Measurements from ENCODE around the gene TRIM66.

DNA sequence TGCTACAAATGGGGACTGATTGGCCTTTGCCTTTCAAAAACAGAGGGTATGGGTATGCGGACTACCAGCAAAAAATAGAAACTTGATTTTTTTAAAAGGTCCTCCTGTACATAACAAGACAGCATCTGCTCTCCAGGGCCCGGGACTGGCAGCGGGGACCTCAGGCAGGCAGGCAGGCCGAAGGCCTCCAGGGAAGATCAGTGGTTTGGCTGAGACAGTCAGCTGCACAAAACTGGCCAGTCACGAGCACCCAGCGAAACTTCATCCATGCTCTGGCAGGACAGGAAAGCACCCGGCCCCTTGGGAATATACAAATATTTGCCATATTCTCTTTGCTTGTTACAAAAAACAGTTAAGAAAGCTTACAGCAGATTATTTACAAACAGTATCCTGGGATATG lies 11.1 kb upstream of the TRIM66 start:
- no peak for TF ChIP-seq POLR2AphosphoS5 (IDR thresholded peaks at IDR 0.05; ENCODE audit: borderline replicate concordance, low read depth, low read length)
- TF ChIP-seq EZH2 (IDR thresholded peaks at IDR 0.05) = no peak
- TF ChIP-seq FOXP2 (optimal IDR thresholded peaks at IDR 0.05; ENCODE audit: control extremely low read depth, extremely low read length, insufficient read depth) = no peak
